A673 (cell line): ENCODE data around the gene JMJD6. TPM values are rescaled to one million over a fixed set of nuclear protein-coding genes. Genes with fewer than 3 reads are reported as not detected.
A peak's percentile ranks its signal among the peaks of the same experiment; 100 is the strongest.

Experiments
- BruUV-seq: library from RNA; stranded (reverse); fragments of 400-500 nt; replicated peaks from 2 replicates; lab custom pipeline; 2021; lab: Mats Ljungman, UMichigan
- CTCF ChIA-PET: fragments of 300-600 bp; sonication (Branson Sonifier 250); formaldehyde crosslinking; loops from one replicate; lab custom pipeline; 2022; ENCODE audit warnings: antibody characterized with exemption; lab: Charles Lee
- POLR2A ChIA-PET: fragments of 300-600 bp; sonication (Branson Sonifier 250); formaldehyde crosslinking; loops from one replicate; lab custom pipeline; 2022; ENCODE audit warnings: antibody characterized with exemption; ENCODE audit not compliant: low non-redundant PET; lab: Charles Lee
- DNase-seq: peaks from one replicate; pipeline ENCODE4 v3.0.0-alpha.2; 2015; ENCODE audit warnings: low spot score
- H3K27ac ChIP-seq: fragments of 200-600 bp; sonication (generic); 2 replicates; pipeline ENCODE4 v1.5.1; 2016; ENCODE audit warnings: mixed run types, low read depth, mild to moderate bottlenecking, mixed read lengths, antibody characterized with exemption, low read length; ENCODE audit not compliant: poor library complexity, severe bottlenecking
- H3K27me3 ChIP-seq: fragments of 200-600 bp; sonication (generic); replicated peaks from 2 replicates; pipeline ENCODE4 v1.6.1; 2017; ENCODE audit warnings: mixed run types, low read depth, mild to moderate bottlenecking, mixed read lengths, antibody characterized with exemption, low read length; ENCODE audit not compliant: insufficient read depth, poor library complexity
- H3K36me3 ChIP-seq: fragments of 200-600 bp; sonication (generic); 2 replicates; pipeline ENCODE4 v1.6.1; 2016; ENCODE audit warnings: mixed run types, mild to moderate bottlenecking, mixed read lengths, antibody characterized with exemption, low read length; ENCODE audit not compliant: insufficient read depth, poor library complexity, severe bottlenecking
- H3K4me1 ChIP-seq: fragments of 200-600 bp; sonication (generic); 2 replicates; pipeline ENCODE4 v1.6.1; 2017; ENCODE audit warnings: mixed run types, mild to moderate bottlenecking, mixed read lengths, antibody characterized with exemption, low read length; ENCODE audit not compliant: insufficient read depth, poor library complexity, severe bottlenecking
- H3K4me3 ChIP-seq: fragments of 200-600 bp; sonication (generic); 2 replicates; pipeline ENCODE4 v1.5.1; 2016; ENCODE audit warnings: low read depth, mixed run types, mild to moderate bottlenecking, mixed read lengths, low read length; ENCODE audit not compliant: poor library complexity, severe bottlenecking
- H3K9me3 ChIP-seq: fragments of 200-600 bp; sonication (generic); 2 replicates; pipeline ENCODE4 v1.6.1; 2016; ENCODE audit warnings: mixed run types, low read depth, mild to moderate bottlenecking, mixed read lengths, antibody characterized with exemption, low read length; ENCODE audit not compliant: poor library complexity, severe bottlenecking
- EZH2 ChIP-seq: fragments of 200-600 bp; sonication (generic); IDR thresholded peaks from 2 replicates; pipeline ENCODE4 v1.6.1; 2017; ENCODE audit warnings: borderline replicate concordance, low read depth, mild to moderate bottlenecking, mixed read lengths, antibody characterized with exemption, low read length; ENCODE audit not compliant: poor library complexity, severe bottlenecking
- intact Hi-C: fragments of 100-400 bp; cut with micrococcal nuclease; formaldehyde crosslinking; loops from one replicate; pipeline ENCODE4 v1.10.0; 2022; ENCODE audit not compliant: unreplicated experiment
- total RNA-seq: library from RNA; stranded (reverse); gene quantifications from 2 replicates; pipeline ENCODE4 v1.2.3, GENCODE V29; 2021
- TF ChIP-seq, protein P1 (sequence below): fragments of 300-800, 200-600 bp; sonication (generic); conservative IDR thresholded peaks from 2 replicates; pipeline ENCODE4 v1.5.1; 2017; ENCODE audit warnings: low read depth, mild to moderate bottlenecking, antibody characterized with exemption, low read length, moderate library complexity, mixed read lengths

Gene JMJD6
- total RNA-seq, 1 experiment from 2014 or later, result 77.6 TPM

DNA sequence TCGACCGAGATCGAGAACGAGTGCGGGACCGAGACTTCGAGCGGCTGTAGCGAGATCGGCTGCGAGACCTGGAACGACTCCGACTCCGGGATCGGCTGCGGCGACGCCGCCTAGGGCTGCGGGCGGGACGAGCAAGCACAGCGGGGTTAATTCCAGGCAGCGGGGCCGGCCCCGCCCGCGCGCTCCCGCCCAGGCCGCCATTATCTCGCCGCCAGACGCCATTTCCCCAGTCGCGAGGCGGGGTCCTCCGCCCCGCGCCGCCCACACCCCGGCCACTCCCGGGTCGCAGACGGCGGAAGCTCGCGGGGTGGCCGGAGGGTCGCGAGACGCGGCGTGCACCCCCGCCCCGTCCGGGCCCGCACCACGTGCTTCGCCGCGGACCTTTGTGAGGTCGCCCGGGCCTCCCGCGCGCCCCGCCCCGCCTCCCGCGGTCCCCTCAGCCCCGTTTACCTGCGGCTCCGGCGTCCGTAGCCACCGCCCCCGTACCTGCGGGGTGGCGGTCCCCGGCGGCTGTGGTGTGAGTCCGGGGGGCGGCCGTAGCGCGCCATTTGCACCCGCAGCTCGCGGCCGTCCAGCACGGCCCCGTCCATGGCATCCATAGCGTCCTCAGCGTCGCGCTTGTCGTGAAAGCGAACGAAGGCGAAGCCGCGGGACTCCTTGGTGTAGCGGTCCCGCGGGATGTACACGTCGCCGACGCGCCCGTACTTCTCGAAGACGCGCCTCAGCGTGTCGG, 10.1 kb upstream of the JMJD6 start:
- peak; percentile 68 for DNase-seq

DNA sequence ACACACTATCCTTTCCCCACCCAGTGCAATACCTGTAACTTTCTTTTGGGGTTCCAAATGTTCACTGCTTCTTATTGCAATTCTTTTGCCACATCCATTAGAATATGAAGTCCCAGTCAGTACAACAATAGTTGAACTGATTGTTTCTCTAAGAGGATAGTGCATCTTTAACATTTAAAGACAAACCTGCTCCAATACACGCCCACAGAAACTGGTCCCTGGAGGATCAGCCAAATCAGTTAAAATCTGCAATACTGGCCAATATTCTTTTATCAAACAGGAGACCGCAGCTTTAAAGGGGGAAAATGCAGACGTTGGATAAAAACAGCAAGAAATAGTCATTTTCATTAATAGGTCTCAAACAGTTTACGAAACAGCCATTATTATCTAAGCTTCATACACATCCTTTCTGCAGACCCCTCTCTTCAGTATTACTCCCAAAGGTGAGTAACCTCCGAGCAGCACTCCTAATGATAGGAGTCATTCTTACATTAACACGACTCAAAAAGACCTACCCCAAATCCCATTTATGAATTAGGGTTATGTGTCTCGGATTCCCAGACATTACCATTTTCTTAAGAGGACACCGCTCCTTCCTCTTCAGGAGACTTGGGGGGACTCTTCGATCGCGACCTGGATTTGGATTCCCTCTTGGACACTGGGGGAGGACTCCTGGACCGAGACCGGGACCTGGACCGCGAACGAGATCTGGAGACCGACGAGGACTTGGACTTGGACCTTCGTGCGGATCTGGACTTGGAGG, 9.4 kb upstream of the JMJD6 start:
- Histone ChIP-seq H3K27me3 (no peaks in the 10 kb centered on the region), H3K27ac (peak overlapping the region; percentile 98), H3K4me1 (peaks cover 21% of the 10 kb centered on the region), H3K36me3 (peaks cover 54% of the 10 kb centered on the region), H3K9me3 (no peaks in the 10 kb centered on the region), H3K4me3 (peak overlapping the region; percentile 77)
- TF ChIP-seq, protein P1, sequence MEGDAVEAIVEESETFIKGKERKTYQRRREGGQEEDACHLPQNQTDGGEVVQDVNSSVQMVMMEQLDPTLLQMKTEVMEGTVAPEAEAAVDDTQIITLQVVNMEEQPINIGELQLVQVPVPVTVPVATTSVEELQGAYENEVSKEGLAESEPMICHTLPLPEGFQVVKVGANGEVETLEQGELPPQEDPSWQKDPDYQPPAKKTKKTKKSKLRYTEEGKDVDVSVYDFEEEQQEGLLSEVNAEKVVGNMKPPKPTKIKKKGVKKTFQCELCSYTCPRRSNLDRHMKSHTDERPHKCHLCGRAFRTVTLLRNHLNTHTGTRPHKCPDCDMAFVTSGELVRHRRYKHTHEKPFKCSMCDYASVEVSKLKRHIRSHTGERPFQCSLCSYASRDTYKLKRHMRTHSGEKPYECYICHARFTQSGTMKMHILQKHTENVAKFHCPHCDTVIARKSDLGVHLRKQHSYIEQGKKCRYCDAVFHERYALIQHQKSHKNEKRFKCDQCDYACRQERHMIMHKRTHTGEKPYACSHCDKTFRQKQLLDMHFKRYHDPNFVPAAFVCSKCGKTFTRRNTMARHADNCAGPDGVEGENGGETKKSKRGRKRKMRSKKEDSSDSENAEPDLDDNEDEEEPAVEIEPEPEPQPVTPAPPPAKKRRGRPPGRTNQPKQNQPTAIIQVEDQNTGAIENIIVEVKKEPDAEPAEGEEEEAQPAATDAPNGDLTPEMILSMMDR, result no peak
- TF ChIP-seq EZH2, result no peak
- ChIA-PET CTCF (no interaction called here), POLR2A (interaction anchor here (0.6 kb wide), 1 partner anchor 11 kb away, joined by 4 read pairs; no protein-coding TSS in a partner anchor)
- intact Hi-C loops, result no loop called here
- no TSS peak for BruUV-seq
- no peak for DNase-seq

More for the DNA sequence above, 10.1 kb upstream of the JMJD6 start:
- BruUV-seq, result no TSS peak
- peak overlapping the region; percentile 77 for H3K4me3 ChIP-seq
- intact Hi-C loops, result no loop called here
- TF ChIP-seq, protein P1, result no peak
- peaks cover 23% of the 10 kb centered on the region for H3K4me1 ChIP-seq
- no peaks in the 10 kb centered on the region for H3K27me3 ChIP-seq
- peaks cover 48% of the 10 kb centered on the region for H3K36me3 ChIP-seq
- peak overlapping the region; percentile 98 for H3K27ac ChIP-seq
- ChIA-PET CTCF (no interaction called here), POLR2A (interaction anchor here (0.6 to 0.7 kb wide), 2 partner anchors 9 to 12 kb away, joined by 3 to 4 read pairs; no protein-coding TSS in a partner anchor)
- H3K9me3 ChIP-seq, result no peaks in the 10 kb centered on the region

DNA sequence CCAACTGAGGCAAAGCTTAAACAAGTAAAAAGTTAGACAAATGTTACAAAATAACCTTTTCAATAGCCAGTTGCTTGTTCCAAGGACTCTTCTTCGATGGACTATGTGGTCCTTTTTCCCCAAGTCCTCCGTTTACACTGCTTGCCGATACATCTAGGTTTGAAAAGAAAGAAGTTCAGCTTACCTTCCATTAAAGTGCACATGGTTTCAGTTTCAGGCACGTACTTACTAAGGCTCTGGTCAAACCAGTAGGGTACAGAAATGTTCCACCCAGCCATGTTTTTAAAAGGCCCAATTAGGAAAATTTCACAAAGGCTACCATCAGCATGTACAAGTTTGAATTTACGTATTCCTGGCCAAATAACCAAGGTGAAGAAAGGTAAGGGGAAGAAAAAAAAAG, 8.6 kb upstream of the JMJD6 start:
- H3K9me3 ChIP-seq, result no peaks in the 10 kb centered on the region
- no peaks in the 10 kb centered on the region for H3K27me3 ChIP-seq
- no TSS peak for BruUV-seq
- peak overlapping the region; percentile 98 for H3K27ac ChIP-seq
- ChIA-PET POLR2A (no interaction called here), CTCF (no interaction called here)
- peak overlapping the region; percentile 77 for H3K4me3 ChIP-seq
- no peak for TF ChIP-seq EZH2
- TF ChIP-seq, protein P1, result no peak
- H3K4me1 ChIP-seq, result peaks cover 13% of the 10 kb centered on the region
- H3K36me3 ChIP-seq, result peaks cover 59% of the 10 kb centered on the region
- DNase-seq, result no peak
- intact Hi-C loops, result no loop called here
